Measurements from ENCODE around the gene VAT1L. TPM values are rescaled to one million over a fixed set of nuclear protein-coding genes. Genes with fewer than 3 reads are reported as not detected.

VAT1L gene
- total and polyA plus RNA-seq, 2 experiments from 2014 or later, result 11.0 to 24.4 TPM

- Mint-ChIP-seq H3K27ac (no peak overlapping the region), H3K4me3 (no peak overlapping the region), H3K9me3 (no peaks in the 10 kb centered on the region), H3K27me3 (ENCODE audit: insufficient read depth, low read depth, poor library complexity) (no peaks in the 10 kb centered on the region), H3K4me1 (peaks cover 7% of the 10 kb centered on the region; the same call in 2 of the 3 replicates), H3K36me3 (ENCODE audit: low read depth) (peaks cover 22% of the 10 kb centered on the region)
- ATAC-seq (no peak), DNase-seq (ENCODE audit: low spot score) (no peak)
- H3K9me2 ChIP-seq (ENCODE audit: insufficient read depth), result no peaks in the 10 kb centered on the region
- no peak overlapping the region for H3K4me3 ChIP-seq
- no peaks in the 10 kb centered on the region for H3K79me2 ChIP-seq (replicated peaks; ENCODE audit: insufficient read depth)
- H3K27me3 ChIP-seq (ENCODE audit: insufficient read depth), result no peaks in the 10 kb centered on the region
- H4K20me1 ChIP-seq (replicated peaks; ENCODE audit: insufficient read depth), result no peaks in the 10 kb centered on the region; the same call in 1 of the 2 replicates
- no peaks in the 10 kb centered on the region; the same call in 1 of the 2 replicates for H3K36me3 ChIP-seq (ENCODE audit: insufficient read depth)
- H3K4me1 ChIP-seq (ENCODE audit: insufficient read depth), result 0 out of 2 replicates have a peak, but pooled peaks cover 5% of the 10 kb centered on the region
- TF ChIP-seq EZH2phosphoT487 (IDR thresholded peaks at IDR 0.05; ENCODE audit: unreplicated experiment) (no peak), CREB1 (CRISPR knock-in tag; IDR thresholded peaks at IDR 0.05; ENCODE audit: low read depth) (no peak), ETS1 (IDR thresholded peaks at IDR 0.05) (no peak), ZNF114 (CRISPR knock-in tag; IDR thresholded peaks at IDR 0.05) (no peak), ZNF331 (CRISPR knock-in tag; IDR thresholded peaks at IDR 0.05; ENCODE audit: low read depth) (no peak), JUNB (IDR thresholded peaks at IDR 0.05; ENCODE audit: unreplicated experiment) (no peak), ZNF462 (CRISPR knock-in tag; IDR thresholded peaks at IDR 0.05) (no peak), CTCF (conservative IDR thresholded peaks at IDR 0.05; ENCODE audit: low read depth in 2 of 2) (no peak), POLR2AphosphoS5 (IDR thresholded peaks at IDR 0.05; ENCODE audit: low read depth) (no peak), STAT1 (IDR thresholded peaks at IDR 0.05; ENCODE audit: unreplicated experiment) (no peak), NANOG (IDR thresholded peaks at IDR 0.05; ENCODE audit: borderline replicate concordance) (no peak), EZH2 (IDR thresholded peaks at IDR 0.05; ENCODE audit: low read depth, unreplicated experiment) (no peak), REST (IDR thresholded peaks at IDR 0.05; ENCODE audit: unreplicated experiment) (no peak)
- no peak overlapping the region for H3K4me2 ChIP-seq
- H3F3A ChIP-seq (replicated peaks; ENCODE audit: low read depth), result no peaks in the 10 kb centered on the region
- H3K27ac ChIP-seq (ENCODE audit: low read depth), result no peak overlapping the region
- no peak overlapping the region for H2AFZ ChIP-seq
Observed at GRCh38 chr16:77823067-77823466, 34.7 kb downstream of the VAT1L start.

All from GM23338 (cell line).